GM18861 (cell line): ENCODE measurements around the gene H1-8.

Experiments used
- ATAC-seq: cut with Tn5 transposase; IDR thresholded peaks from one replicate; pipeline ENCODE4 v1.9.1; 2021; ENCODE audit not compliant: unreplicated experiment

The H1-8 gene

DNA sequence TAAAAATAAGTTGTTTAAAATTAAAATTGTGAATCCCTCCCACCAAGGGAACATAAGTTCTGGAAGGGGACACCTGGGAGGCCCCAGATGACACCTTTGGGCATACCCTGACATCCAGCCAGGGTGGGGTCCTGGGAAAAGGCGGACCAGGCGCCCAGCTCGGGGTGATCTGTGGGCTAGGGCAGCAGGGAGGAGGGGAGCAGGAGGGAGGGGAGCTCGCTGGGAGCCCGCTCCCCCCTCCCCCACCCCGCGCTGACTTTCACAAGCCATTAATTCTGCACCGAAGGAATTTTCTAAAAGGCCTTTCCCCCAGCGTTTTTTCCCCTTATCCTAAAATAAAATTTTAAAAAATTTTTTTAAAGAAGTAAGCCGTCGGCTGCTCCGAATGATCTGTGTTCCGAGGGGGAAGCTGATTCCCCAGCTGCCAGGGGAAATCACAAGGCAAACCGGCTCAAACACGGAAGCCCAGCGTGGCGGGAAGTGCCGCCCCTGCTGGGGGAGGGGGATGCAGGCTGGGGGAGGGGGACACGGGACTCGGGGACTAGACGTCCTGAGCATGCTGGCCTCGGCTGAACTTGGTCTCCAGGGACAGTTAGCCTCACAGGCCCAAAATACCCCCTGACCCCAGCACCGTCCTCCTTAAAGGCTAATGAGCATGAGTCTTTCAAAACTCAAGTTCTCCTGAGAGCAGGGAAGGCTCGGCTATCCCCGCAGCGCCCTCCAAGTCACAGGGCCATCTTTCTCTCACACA lies 49.6 kb downstream of the H1-8 start:
- no peak for ATAC-seq

DNA sequence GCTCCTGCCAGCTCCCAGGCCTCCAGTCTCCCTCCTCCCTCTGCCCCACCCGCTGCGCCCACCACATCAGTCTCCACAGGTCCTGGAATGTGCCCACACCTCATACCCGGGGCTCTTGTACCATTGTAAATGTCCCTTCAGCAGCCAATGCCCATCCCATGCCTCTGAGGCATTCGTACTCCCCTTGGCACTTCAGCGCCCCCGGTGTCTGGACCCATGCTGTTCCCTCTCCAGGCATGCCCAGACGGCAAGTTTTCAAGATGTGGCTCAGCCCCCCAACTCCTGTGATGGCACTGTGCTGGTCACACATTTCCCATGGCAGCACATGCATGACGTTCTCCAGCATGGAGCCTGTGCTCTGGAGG lies 50.2 kb downstream of the H1-8 start:
- no peak for ATAC-seq

DNA sequence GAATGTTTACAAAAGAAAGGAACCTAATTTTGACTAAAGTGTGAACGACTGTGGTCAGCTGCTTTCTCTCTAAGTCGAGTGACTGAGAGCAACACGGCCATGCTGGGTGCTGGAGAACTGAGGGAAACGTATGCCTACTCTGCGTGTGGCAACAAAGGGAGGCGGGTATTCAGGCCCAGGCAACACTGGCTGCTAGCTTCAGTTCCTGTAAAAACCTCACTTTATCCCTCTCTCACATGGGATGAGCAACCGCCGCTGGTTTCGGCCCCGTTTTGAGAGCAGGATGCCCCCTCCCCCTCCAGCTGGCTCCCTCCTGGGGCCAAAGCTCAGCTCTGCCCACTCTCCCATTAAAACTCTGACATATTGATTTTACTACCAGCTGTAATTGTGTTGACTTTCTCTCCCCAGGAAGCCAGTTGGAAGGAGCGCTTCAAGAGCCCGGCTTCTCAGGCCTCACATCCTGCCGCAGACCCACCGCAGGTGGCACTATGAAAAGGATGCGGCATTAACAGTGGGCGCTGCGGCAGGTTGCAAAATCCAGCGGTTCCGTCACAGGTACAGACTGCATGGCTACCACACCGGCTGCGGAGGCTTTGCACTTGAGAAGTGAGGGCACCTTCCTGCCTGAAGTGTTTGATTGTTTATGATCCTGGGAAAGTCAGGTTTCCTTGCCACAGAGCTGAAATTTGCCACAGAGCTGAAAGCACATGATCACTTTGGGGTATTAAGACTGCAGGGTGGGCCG lies 50.8 kb downstream of the H1-8 start:
- no peak for ATAC-seq

DNA sequence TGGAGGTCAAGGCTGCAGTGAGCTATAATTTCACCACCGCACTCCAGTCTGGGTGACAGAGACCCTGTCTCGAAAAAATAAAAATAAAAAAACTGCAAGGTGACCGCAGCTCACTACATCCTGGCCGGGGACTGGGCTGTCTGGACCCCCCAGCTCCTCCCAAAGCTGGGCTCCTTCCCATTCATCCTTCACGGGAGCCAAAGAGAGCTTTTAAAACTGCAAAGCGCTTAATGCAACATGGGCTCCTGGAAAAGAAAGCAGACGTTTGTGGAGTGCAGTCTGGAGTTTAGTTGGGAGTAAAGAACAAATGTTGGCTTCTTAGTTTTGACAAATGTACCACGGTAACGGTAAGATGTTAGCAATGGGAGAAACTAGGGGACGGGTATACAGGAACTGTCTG lies 51.4 kb downstream of the H1-8 start:
- ATAC-seq = no peak

DNA sequence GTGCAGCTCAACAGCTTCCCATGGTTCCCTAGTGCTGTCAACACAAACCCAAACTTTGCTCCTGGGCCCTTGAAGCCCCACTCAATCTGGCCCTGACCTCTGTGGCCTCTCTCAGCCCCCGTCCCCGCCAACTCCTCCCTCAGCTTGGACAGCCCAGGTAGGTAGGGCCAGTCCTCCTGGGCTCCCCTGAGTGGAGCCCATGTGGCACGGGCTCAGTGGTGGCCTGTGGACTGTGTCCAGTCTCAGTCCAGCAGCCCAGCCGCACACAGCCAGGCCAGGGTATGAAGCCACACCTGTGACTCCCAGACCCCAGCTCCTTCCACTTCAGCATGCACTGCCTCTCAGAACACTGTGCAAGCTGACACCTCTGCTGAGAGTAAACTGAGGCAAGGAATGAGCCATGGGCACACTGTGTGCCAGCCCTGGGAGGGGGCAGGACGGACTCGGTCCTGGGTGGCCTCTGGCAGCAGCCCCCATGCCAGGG lies 52.0 kb downstream of the H1-8 start:
- ATAC-seq = no peak

DNA sequence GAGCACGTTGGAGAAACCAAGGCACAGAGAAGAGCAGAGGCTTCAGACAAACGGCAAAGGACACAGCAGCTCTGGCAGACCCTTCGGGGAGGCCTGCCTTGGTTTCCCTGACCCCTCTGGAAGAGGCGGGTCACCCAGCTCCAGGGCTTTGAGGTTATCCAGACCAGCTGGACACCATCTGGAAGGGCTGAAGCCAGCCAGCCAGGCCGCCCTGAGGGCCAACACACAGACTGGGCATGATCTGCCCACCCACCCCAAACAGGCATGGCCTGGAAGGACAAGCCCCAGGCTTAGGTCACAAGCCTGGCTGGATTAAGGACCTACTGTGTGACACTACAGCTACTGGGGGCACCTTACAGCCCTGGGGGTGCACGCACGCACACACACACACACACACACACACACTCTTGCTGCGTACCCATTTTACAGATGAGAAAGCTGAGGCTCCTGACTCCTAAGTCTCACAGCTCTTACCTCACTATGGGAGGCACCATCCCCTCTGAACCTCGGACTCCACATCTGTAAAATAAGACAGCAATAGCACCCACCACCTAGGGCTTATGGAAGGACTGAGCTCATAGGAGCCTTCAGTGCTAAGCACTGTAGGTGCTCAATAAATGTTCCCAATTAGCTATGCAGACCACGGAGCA lies 52.7 kb downstream of the H1-8 start:
- no peak for ATAC-seq

DNA sequence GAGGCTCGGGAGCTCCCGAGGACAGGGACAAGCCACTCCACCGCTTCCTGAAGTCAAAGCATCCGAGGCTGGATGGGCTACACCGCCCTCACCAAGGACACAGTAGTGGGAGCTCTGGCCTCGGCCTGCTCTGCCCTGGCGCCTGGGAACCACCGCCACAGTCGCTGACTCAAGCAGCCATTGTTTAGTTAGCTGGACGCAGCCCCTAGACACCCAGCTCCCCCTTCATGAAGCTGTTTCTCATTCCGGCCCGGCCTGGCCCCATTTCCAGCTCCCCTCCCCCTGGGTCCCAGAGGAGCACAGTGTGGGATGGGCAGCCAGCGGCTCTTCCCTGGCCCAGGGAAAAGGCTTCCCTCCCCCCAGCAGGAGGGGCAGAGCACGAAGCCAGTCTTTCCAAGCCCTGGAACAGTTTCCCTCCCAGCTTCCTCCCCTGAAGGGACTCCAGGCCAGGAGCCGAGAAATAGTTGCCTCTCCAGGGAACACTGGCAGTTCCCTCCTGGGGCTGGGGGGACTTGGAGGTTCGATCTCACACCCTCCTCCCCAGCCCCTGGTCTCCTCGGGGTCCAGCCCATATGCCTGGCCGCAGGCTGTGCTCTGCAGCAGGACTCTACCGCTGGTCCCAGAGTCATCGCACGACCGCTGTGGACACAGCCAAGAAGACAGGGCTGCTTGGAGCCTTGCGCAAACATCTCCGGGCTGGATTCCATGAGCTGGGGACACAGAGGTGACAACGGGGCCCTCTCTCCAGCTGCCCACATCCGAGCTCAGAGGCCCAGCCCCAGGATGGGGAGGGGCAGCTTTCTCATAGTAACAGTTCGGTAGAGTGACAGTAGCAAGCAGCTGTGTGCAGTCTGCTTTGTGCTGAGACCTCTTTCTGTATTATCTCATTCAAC lies 53.5 kb downstream of the H1-8 start:
- ATAC-seq = no peak

DNA sequence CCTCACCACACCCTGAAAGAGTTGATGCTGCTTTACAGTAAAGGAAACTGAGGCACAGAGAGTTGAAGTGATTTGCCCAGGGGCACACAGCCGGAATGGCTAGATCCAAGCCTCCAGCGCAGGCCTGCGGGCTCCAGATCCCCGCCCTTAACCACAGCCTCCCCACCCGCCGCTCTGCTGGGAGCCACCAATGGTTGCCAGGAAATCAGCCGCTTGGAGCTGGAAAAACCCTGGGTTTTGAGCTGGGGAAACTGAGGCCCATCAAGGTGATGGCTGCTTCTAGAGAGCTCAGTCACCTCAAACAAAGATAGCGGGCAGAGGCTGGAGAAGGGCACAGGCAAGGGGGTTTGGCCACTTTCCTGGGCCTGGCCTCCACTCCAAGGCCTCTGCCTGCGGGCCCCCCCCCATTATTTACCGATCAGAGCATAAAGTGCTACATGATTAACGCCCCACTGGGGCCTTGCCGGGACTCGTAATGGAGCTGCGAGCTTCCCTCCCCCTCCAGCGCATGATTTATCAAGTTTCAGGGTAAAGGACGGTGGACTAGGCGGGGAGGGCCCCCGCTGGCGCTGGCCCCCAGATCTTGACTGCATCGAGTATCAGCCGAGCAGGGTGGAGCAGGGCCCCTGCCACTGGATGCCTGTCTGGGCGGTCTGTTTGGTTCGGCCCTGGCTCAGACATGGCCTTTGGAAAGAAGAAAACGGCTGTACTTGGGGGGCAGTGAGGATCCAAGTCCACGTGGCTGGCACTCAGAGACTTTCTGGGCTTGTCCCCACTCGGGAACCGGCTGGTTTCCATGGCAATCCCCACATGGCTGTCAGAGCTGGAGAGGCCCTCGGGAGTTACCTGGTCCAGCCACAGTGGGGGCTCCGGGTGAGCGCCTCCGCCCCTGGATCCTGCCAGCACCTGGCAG lies 54.4 kb downstream of the H1-8 start:
- no peak for ATAC-seq

DNA sequence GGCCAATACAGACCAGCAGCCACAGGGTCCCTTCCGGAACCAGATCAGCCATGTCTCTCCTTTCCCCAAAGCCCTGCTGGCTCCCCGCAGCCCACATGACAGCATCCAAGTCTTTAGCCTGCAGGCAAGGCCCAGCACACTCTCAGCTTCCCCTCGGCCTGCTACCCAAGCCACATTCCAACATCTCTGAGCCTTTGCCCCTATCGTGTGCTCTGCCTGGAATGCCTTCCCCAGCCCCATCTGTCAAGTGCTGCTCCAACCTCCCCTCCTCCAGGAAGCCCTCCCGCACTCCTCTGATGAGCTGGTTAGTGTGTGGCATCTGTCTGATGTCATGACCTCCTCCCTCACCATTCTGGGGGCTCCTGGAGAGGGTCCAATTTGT lies 55.0 kb downstream of the H1-8 start:
- no peak for ATAC-seq

DNA sequence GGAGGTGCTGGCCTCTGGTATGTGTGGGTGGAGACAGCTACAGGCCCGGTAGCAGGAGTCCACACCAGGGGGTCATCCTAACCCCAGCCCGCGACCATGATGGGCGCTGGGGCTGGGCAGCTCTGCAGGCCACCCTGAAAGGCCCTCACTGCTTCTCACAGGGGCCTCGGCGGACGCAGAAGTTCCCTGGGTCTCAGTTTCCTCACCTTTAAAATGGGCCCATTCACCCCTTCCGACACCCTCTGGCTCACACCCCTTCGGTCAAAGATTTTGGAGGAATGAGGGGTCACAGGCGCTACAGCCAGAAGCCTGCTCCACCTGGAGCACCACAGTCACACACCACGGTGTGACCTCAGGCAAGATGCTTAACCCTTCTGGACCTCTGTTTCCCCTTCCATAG lies 55.5 kb downstream of the H1-8 start:
- ATAC-seq = no peak

DNA sequence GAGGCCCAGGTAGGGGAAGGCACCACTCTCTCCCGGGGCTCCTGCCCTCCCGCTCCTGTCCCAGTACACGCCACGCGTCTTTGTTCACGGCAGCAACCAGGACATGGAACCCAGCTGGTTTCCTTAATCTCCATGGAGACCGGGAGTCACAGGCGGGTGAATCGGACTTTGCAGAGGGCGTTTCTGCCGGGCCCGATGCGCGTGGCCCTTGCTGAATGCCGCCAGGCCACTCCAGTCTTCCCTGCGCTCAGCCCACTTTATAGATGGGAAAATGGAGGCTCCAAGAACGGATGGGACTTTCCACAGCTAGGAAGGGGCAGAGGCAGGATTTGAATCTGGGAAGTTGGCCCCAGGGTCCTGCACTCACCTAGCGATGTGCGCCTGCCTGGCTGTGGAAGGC lies 56.1 kb downstream of the H1-8 start:
- no peak for ATAC-seq

DNA sequence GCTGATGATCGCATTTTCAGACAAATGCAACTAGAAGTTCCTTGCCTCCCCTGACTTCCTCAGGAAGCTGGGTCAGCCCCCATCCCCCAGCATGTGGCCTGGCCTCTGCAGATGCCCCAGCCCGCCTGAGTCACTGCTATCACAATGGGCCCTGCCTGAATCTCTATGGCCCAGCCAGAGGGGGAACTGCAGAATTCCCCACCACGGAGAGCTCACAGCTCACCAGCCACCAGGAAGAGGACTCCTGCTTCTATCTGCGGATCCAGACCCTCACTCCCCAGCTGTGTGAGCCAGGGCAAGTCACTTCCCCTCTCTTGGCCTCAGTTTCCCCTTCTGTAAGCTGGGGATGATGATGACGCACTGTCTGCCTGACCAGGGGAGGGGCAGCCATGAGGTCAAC lies 56.6 kb downstream of the H1-8 start:
- ATAC-seq = no peak

DNA sequence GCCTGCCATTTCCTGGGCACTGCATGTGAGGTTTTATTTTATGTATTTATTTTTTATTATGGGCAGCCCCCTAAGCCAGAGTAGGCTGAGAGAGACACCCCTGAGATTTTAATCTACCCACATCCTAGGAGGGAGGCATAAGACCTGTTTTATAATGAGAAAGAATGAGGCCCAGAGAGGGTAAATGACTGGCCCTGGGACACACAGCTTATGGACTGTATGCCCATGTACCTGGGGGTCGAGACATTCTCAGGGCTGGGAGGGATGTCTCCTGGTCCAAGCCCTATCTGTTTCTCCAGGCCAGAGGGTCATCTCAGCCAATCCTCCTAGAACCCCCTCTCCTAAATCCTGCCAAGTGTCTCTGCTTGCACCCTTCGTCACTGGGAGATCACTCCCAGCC lies 57.4 kb downstream of the H1-8 start:
- ATAC-seq = no peak
